Measurements from ENCODE around the gene SDCBP2. TPM values are rescaled to one million over a fixed set of nuclear protein-coding genes. Genes with fewer than 3 reads are reported as not detected.

Gene SDCBP2
- total and polyA plus RNA-seq, 2 of the 13 experiments (the other 11 are each of a cell fraction or from before 2014, with no cell fraction given) = 1.2 to 2.4 TPM

- TF ChIP-seq GPBP1L1 (CRISPR knock-in tag; IDR thresholded peaks at IDR 0.05) = no peak
- TF ChIP-seq LCORL (IDR thresholded peaks at IDR 0.05) = no peak
- TF ChIP-seq LCORL (CRISPR knock-in tag; IDR thresholded peaks at IDR 0.05) = 0 out of 2 replicates have a peak, but pooled peaks have one; percentile 27
- 0 out of 2 replicates have a peak, but pooled peaks have one; percentile 25 for TF ChIP-seq REPIN1 (CRISPR knock-in tag; IDR thresholded peaks at IDR 0.05; ENCODE audit: borderline replicate concordance, low read depth)
- peak; percentile 44; the same call in 1 of the 2 replicates for TF ChIP-seq TBX3 (IDR thresholded peaks at IDR 0.05; ENCODE audit: borderline replicate concordance)
- no peak for TF ChIP-seq ELK4 (CRISPR knock-in tag; IDR thresholded peaks at IDR 0.05; ENCODE audit: borderline replicate concordance)
- TF ChIP-seq MYPOP (CRISPR knock-in tag; IDR thresholded peaks at IDR 0.05) = 0 out of 2 replicates have a peak, but pooled peaks have one; percentile 22
- TF ChIP-seq SOX6 (IDR thresholded peaks at IDR 0.05) = no peak
- no peak for TF ChIP-seq SOX6 (CRISPR knock-in tag; IDR thresholded peaks at IDR 0.05)
- no peak for TF ChIP-seq MAF1 (CRISPR knock-in tag; IDR thresholded peaks at IDR 0.05; ENCODE audit: borderline replicate concordance)
- no peak for TF ChIP-seq ZNF407 (CRISPR knock-in tag; IDR thresholded peaks at IDR 0.05; ENCODE audit: not compliant biosample characterization)
- no peak for TF ChIP-seq ELF4 (CRISPR knock-in tag; IDR thresholded peaks at IDR 0.05; ENCODE audit: borderline replicate concordance)
- TF ChIP-seq LRRFIP1 (CRISPR knock-in tag; conservative IDR thresholded peaks at IDR 0.05) = no peak
- no peak for TF ChIP-seq CBX1 (IDR thresholded peaks at IDR 0.05; ENCODE audit: low read depth)
Observed at GRCh38 chr20:1377984-1378734, 49.2 kb upstream of the SDCBP2 start (continued).
